ENCODE data around the gene IRF4.
"Not testable (repeated sequence)": the region's sequence is repeated elsewhere in the genome, so short reads cannot be mapped to it uniquely, and the experiment has no call there.

Gene IRF4

GRCh38 chr6:366389-367297, 24.9 kb upstream of the IRF4 start:
- no peak for DNase-seq (ENCODE audit: low read depth)

- DNase-seq (ENCODE audit: low read depth): no peak
These were observed 24.2 kb upstream of the IRF4 start for GRCh38 chr6:367298-367794.

- no peak for DNase-seq (ENCODE audit: low read depth)
These were observed 23.5 kb upstream of the IRF4 start for GRCh38 chr6:367891-368630.

DNA sequence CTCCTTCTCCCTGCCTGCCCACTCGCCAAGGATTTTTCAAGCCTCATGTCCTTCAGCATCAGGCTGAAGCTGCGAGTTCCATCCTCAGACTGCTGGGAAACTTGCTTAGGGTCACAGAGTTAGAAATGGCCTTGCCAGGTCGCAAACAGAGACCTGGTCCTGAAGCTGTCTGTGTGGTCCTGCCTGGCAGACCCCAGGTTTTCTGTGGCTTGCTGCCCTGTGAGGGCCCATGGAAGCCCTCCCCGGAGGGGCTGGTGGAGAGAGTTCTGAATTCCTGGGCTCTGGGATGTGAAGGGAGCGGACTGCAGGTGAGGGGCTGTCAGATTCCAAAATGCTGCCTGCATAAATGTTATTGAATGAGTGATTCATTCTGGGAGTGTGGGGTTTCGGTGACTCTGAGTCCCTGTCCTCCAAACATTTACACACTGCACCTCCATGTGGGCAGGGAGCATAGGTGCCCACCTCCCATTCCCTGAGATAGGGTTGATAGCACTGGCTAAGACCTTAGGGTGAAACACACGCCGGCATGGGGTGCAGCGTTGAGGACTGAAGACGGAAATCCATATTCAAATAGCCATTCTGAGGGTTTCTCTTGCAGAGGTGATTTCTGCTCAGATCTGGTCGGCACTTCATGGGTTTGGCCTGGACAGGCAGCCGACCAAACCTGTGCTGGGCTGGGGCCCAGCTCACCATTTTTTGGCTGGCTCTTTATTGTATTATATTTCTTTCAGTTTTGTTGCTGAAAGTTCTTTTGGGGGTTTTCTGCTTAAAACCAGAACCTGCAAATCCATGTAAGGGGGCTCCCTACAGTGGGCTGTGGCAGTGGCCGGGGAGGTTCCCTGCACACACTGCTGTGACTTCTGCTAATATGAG, 21.8 kb upstream of the IRF4 start:
- DNase-seq (ENCODE audit: low read depth): no peak

GRCh38 chr6:370555-370954, 21.0 kb upstream of the IRF4 start:
- DNase-seq (ENCODE audit: low read depth): no peak

- DNase-seq (ENCODE audit: low read depth): not testable (repeated sequence)
These were observed 19.7 kb upstream of the IRF4 start for GRCh38 chr6:371851-372250.

DNA sequence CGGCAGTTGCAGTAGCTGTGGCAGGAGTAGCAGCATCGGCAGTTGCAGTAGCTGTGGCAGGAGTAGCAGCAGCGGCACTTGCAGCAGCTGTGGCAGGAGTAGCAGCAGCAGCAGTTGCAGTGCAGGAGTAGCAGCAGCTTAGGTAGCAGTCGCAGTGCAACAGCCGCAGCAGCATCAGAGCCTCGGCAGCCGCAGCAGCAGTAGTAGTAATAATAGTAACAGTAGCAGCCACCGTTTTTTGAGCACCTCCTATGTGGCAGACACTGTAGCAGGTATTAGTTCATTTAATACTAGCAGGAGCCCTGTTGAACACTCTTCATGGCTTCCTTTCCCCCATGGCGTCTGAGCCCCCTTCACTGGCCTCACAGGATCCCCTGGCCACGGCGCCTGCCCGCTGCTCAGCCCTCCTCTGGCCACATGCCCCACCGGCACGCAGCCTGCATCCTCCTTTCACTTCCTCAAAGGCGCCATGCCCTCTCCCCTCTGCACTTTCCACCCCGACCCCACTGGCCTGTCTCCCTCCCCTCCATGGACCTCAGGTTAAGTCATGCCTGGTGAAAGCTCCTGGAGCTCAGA, 19.1 kb upstream of the IRF4 start:
- no peak for DNase-seq (ENCODE audit: low read depth)

GRCh38 chr6:373031-373430, 18.5 kb upstream of the IRF4 start:
- DNase-seq (ENCODE audit: low read depth): no peak

DNA sequence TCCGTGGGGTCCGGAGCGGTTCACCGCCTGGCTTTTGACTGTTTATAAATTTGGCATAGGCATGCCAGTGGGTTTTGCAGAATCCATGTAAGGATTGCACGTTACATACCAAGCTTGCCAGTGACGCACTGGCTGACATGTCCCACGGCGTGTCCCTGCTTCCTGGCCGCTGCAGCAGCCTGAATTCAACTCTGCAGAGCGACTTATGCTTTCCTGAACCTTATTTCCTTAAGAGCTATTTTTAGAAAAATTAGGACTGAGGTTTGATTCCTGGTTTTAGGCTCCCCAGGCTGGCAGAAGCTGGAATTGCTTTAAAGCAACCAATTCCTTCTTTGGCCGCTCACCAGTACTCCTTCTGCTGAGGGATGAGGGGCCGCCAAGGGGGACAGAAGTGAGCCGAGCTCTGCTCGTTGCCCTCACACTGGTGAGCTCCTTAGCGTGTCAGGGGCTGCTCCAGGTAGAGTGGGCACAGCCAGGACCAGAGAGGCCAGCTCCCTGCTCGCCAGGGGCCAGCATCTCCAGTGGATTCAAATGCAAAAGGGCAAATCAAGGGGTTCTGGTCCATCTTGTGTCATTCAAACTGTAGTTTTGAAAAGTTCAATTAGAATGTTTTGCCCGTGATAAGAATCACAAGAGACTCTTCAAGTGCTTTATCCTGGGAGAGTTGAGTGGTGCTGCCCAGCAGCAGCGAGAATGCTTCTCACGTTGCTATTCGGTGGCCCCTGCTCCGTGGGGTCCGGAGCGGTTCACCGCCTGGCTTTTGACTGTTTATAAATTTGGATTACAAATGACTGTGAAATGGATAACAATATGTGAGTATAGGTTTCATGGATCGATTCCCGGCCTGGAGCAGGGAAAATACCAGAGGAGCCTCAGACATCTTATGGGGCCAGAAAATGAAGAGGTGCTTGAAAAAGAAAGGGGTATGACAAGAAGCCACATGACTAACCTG, 17.5 kb upstream of the IRF4 start:
- DNase-seq (ENCODE audit: low read depth): no peak

DNA sequence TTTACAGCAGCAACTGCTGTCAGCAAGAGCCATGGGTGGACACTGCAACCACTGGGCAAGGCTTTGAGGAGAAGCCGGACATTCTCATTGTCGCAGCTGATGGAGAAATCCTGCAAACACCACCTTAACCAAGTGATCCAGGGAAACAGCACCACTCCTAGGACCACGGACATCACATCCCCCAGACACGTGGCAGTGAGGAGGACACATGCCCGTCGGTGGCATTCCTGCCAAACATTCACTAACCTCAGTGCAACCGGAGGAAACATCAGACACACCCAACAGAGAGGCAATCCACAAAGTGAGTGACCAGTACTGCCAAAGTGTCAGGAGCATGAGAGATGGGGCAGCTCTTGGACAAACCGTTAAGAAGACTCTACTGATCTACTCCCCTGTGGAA, 16.6 kb upstream of the IRF4 start:
- no peak for DNase-seq (ENCODE audit: low read depth)

GRCh38 chr6:376827-377640, 14.5 kb upstream of the IRF4 start:
- DNase-seq (ENCODE audit: low read depth): no peak

- not testable (repeated sequence) for DNase-seq (ENCODE audit: low read depth)
These were observed 13.9 kb upstream of the IRF4 start for GRCh38 chr6:377641-378020.

DNA sequence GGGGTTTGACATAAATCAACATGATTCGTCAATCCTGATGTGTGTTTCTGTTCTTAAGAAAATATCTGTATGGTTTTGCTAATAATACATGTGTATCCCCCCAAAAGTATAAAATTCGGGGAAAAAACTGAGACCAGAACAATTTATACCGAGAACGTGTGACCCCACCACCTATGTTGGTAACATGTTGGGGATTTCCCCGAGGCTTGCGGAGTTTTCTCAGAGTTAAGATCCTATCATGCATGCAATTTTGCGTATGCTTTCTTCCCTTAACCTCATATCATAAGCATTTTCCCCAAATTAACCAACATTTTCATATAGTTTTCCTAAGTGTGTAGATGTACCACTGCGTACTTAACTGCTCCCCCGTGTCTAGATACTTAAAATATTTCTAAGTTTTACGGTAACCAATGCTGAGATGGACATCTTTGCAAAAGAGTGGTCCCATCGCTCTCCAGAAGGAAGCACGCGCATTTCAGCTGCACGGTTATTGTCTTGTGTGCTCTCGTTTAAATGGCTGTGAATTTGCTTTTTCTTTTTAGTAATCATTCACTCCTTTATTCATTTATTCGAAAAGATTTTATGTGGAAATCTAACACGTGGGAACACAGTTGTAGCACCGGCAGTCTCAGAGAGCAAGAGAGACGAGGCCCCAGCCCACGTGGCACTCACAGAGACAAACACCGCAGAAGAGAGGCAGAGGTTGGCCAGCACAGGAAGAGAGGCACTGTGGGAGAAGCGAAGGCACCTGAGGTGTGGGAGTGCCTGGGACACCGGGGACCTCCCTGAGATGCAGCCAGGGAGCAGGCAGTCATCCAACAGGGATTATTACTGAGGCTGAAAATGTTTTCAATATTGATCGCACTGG, 13.2 kb upstream of the IRF4 start:
- DNase-seq (ENCODE audit: low read depth): no peak

GRCh38 chr6:378958-379409, 12.6 kb upstream of the IRF4 start:
- DNase-seq (ENCODE audit: low read depth): no peak

DNA sequence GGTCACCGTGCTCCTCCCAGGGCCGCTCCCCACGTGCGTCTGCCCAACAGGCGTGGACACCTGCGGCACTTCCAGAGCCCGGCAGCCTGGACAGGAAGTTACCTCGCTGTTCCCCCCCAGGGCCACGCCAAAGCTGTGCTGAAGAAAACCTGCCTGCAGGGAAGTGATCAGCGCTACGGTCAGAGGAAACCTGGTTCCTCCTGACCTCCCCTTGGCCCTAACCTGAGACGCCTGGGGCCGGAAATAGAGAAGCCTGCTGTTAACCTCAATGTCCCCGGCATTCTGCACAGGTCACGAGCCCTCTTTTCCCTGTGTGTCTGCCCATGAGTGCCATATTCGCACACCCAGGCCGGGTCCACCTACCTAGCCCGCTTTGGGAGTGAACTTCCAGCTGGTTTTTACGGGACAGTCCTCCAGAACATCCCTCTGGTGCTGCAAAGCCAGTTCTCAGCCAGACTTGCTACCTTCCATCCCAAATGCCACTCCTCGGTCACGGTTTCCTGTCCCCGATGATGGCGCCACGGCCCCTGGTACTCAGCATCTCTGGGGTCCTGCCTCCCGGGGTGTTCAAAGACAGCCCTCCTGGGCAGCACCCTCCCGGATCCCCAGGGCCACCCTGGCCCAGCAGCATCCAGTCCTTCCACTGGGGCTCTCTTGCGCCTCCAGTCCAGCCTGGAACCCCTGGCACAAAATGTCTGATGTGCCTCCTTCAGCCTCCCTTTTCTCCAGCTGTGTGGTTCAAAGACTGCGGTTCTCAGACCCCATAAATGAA, 12.0 kb upstream of the IRF4 start:
- DNase-seq (ENCODE audit: low read depth): no peak

- no peak for DNase-seq (ENCODE audit: low read depth)
These were observed 11.0 kb upstream of the IRF4 start for GRCh38 chr6:380234-381218.
